ENCODE measurements around the gene CYSRT1.

DNA sequence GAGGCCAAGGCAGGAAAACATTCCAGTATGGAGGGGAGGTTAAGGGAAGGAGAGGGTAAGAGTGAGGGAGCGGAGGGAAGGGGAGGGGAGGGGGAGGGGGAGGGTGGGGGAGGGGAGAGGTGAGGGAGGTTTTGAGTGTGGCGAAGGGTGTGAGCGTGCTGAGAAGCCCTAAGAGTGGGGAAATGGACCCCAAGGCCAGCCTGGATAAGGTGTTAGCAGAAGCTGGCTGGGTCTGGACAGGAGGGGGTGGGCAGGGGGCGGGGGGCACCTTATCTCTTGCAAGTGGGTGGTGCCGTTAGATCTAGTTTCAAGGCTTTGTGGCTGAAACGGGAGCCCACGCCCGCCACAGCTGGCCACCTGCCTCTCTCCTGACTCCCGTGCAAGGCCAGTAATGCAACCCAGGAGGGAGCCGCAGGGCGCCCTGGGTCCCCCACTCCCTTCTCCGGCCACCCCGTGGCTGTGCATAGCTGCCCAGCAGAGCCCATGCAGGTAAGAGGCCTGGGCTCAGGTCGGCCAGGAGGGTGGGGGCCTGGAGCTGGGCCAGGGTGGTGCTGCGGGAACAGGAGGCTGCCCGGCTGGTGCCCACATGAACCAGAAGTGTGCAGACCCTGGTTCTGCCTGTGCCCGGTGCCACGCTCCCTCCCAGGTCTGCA is 3.0 kb downstream of the CYSRT1 start:
- TF ChIP-seq CTCF (IDR thresholded peaks at IDR 0.05) (no peak), POLR2A (IDR thresholded peaks at IDR 0.05) (no peak)
